Urothelium cell line (cell line): ENCODE measurements around the gene FOS.
"Not testable (repeated sequence)": the region's sequence is repeated elsewhere in the genome, so short reads cannot be mapped to it uniquely, and the experiment has no call there.

ENCODE experiments used
- DNase-seq: peaks from one replicate; pipeline ENCODE4 v3.0.0; 2011; ENCODE audit warnings: low spot score, mixed read lengths
- FAIRE-seq: peaks from 2 replicates; lab custom pipeline; 2011; peaks lifted over from hg19 to GRCh38; lab: Jason Lieb, UNC

FOS gene

GRCh38 chr14:75274899-75275569 lies 3.6 kb upstream of the FOS start:
- DNase-seq (no peak), FAIRE-seq (peak; percentile 53)

- DNase-seq: no peak
- no peak for FAIRE-seq
Measured at GRCh38 chr14:75275598-75275997, 3.0 kb upstream of the FOS start.

- FAIRE-seq (peak; percentile 95), DNase-seq (peak; percentile 92)
Measured at GRCh38 chr14:75277008-75277814, 1.4 kb upstream of the FOS start.

- DNase-seq: no peak
- FAIRE-seq: no peak
Measured at GRCh38 chr14:75277815-75278421, 710 bp upstream of the FOS start.

- FAIRE-seq: no peak
Measured at GRCh38 chr14:75279153-75279762, 630 bp downstream of the FOS start.

GRCh38 chr14:75279763-75280290 lies 1.2 kb downstream of the FOS start:
- no peak for FAIRE-seq
- DNase-seq: no peak

More at GRCh38 chr14:75279153-75279762, 630 bp downstream of the FOS start:
- DNase-seq: peak; percentile 53

- FAIRE-seq: no peak
- no peak for DNase-seq
Measured at GRCh38 chr14:75280291-75280830, 1.7 kb downstream of the FOS start.

- FAIRE-seq (peak; percentile 69), DNase-seq (no peak)
Measured at GRCh38 chr14:75280831-75281653, 2.4 kb downstream of the FOS start.

GRCh38 chr14:75281654-75282019 lies 3.0 kb downstream of the FOS start:
- DNase-seq (no peak), FAIRE-seq (no peak)

GRCh38 chr14:75282170-75282554 lies 3.5 kb downstream of the FOS start:
- DNase-seq (no peak), FAIRE-seq (no peak)

- FAIRE-seq: not testable (repeated sequence)
Measured at GRCh38 chr14:75282555-75283161, 4.0 kb downstream of the FOS start.

GRCh38 chr14:75283162-75283832 lies 4.7 kb downstream of the FOS start:
- no peak for FAIRE-seq
- no peak for DNase-seq

More at GRCh38 chr14:75282555-75283161, 4.0 kb downstream of the FOS start:
- not testable (repeated sequence) for DNase-seq

GRCh38 chr14:75283833-75284563 lies 5.4 kb downstream of the FOS start:
- no peak for FAIRE-seq
- DNase-seq: no peak

- FAIRE-seq: no peak
- no peak for DNase-seq
Measured at GRCh38 chr14:75285331-75285730, 6.7 kb downstream of the FOS start.

- FAIRE-seq: no peak
- no peak for DNase-seq
Measured at GRCh38 chr14:75286313-75286712, 7.7 kb downstream of the FOS start.

GRCh38 chr14:75289840-75290388 lies 11.3 kb downstream of the FOS start:
- no peak for DNase-seq
- FAIRE-seq: no peak

GRCh38 chr14:75290851-75291250 lies 12.2 kb downstream of the FOS start:
- DNase-seq (no peak), FAIRE-seq (no peak)

GRCh38 chr14:75291331-75291730 lies 12.7 kb downstream of the FOS start:
- FAIRE-seq (no peak), DNase-seq (no peak)
